OCI-LY1 (cell line): ENCODE measurements around the gene SEMA4B.

Source experiments
- EZH2 ChIP-seq: fragments of 200-600 bp; sonication (generic), shearing (Covaris generic); IDR thresholded peaks from 2 replicates; pipeline ENCODE4 v1.8.0; 2017; ENCODE audit warnings: borderline replicate concordance, mixed run types, mild to moderate bottlenecking, antibody characterized with exemption, low read length, moderate library complexity, mixed read lengths
- TF ChIP-seq, protein P1 (sequence below): fragments of 200-600 bp; sonication (generic), shearing (Covaris generic); IDR thresholded peaks from 2 replicates; pipeline ENCODE4 v1.5.1; 2017; ENCODE audit warnings: mild to moderate bottlenecking, antibody characterized with exemption, low read length, moderate library complexity, mixed read lengths

DNA sequence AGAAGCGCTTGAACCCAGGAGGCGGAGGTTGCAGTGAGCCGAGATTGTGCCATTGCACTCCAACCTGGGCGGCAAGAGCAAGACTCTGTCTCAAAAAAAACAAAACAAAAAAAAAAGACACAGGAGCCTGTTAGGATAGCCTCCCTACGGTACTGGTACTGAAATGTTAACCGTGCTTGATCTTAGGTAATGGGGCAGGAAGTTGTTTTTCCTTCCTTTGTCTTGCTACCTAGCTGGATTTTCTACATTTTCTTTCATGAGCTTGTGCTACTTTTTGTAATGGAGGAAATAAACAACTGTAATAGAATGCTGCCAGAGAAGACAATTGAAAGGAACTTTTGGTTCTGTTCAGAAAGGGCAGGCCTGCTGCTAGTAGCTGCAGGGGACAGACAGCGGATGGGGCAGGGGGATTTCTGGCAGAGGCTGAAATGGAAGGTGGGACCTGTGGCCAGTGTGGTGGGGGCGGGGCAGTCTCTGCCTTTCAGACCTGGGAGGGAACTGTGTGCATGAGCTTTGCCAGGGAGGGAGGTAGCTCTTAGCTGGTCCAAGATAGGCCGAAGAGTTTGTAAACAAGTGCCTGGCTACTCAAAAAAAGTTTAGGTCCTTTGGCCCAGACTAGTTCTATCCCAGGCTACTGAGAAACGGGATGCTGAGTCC, 49.0 kb upstream of the SEMA4B start:
- TF ChIP-seq, protein P1, sequence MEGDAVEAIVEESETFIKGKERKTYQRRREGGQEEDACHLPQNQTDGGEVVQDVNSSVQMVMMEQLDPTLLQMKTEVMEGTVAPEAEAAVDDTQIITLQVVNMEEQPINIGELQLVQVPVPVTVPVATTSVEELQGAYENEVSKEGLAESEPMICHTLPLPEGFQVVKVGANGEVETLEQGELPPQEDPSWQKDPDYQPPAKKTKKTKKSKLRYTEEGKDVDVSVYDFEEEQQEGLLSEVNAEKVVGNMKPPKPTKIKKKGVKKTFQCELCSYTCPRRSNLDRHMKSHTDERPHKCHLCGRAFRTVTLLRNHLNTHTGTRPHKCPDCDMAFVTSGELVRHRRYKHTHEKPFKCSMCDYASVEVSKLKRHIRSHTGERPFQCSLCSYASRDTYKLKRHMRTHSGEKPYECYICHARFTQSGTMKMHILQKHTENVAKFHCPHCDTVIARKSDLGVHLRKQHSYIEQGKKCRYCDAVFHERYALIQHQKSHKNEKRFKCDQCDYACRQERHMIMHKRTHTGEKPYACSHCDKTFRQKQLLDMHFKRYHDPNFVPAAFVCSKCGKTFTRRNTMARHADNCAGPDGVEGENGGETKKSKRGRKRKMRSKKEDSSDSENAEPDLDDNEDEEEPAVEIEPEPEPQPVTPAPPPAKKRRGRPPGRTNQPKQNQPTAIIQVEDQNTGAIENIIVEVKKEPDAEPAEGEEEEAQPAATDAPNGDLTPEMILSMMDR: no peak
- TF ChIP-seq EZH2: no peak
